ENCODE results near the gene UBR4. TPM values are rescaled to one million over a fixed set of nuclear protein-coding genes. Genes with fewer than 3 reads are reported as not detected.

Gene UBR4
- total RNA-seq, 4 donors from 2014 or later: 124 to 198 (median 131) TPM

- TF ChIP-seq, protein P1, sequence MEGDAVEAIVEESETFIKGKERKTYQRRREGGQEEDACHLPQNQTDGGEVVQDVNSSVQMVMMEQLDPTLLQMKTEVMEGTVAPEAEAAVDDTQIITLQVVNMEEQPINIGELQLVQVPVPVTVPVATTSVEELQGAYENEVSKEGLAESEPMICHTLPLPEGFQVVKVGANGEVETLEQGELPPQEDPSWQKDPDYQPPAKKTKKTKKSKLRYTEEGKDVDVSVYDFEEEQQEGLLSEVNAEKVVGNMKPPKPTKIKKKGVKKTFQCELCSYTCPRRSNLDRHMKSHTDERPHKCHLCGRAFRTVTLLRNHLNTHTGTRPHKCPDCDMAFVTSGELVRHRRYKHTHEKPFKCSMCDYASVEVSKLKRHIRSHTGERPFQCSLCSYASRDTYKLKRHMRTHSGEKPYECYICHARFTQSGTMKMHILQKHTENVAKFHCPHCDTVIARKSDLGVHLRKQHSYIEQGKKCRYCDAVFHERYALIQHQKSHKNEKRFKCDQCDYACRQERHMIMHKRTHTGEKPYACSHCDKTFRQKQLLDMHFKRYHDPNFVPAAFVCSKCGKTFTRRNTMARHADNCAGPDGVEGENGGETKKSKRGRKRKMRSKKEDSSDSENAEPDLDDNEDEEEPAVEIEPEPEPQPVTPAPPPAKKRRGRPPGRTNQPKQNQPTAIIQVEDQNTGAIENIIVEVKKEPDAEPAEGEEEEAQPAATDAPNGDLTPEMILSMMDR (IDR thresholded peaks at IDR 0.05; ENCODE audit: low read depth): no peak
Measured at GRCh38 chr1:19063122-19063521, 146.9 kb downstream of the UBR4 start.

DNA sequence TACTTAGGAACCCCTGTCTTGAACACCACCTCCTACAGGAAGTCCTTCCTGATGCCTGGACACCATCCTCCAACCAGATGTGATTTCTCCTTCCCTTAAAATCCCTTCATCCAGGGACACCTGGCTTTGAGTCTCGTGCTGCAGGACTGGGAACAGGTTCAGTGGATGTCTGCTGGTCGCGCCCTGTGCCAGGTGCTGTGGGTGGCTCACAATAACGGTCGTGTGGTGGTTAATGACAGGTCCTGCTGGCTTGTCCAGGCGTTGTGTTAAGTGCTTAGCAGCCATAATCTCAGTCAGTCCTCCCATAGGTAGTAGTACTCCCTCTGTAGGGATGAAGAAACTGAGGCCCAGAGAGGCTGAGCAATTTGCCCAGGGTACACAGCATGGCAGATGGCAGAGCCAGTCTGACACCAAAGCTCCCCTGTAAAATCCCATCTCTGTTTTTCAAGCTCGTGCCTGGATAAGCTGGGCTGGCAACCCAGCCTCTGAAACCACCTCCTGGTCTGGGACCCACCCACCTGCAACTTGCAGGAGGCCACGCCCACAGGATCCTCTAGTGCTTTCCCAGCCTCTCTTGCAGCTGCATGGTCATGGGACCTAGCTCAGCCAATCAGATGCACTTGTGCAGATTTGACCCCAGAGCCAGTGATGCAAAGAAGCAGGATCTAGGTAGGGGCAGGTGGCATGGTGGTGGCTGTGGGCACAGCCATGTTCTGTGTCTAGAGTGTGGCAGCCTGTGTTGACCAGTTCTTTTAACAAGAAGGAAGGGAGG lies 147.6 kb downstream of the UBR4 start:
- TF ChIP-seq, protein P1 (IDR thresholded peaks at IDR 0.05; ENCODE audit: low read depth): no peak

DNA sequence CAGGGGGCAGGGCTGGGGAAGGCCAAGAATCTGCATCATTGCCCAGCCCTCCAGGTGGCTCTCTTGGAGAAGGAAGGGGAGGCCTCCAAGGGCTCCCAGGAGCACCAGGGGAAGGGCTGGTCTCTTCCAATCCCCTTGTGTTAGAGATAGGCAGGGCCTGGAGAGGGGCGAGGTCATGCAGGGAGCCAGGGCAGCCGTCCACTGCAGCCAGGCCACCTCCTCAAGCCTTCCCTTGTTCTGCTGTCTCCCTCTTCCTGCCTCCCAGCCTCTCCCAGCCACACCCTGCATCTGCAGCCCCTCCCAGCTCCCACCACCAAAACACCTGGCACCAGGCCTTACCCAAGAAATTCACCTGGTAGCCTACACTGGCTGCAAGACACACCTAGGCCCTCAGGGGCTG lies 148.3 kb downstream of the UBR4 start:
- TF ChIP-seq, protein P1 (IDR thresholded peaks at IDR 0.05; ENCODE audit: low read depth): no peak

DNA sequence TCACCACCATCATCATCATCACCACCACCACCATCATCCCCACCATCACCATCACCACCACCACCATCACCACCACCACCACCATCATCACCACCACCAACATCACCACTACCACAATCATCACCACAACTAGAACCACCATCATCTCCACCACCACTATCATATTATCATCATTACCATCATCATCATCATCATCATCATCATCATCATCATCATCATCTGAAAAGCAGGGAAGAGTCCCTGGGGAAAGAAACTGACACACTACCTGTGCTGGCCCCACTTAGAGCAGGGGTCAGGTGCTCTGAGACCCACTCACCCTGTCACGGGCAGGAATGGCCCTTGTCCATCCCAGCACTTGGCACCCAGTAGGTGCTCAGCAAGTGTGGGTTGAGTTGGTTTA lies 148.7 kb downstream of the UBR4 start:
- TF ChIP-seq, protein P1 (IDR thresholded peaks at IDR 0.05; ENCODE audit: low read depth): no peak

- TF ChIP-seq, protein P1 (IDR thresholded peaks at IDR 0.05; ENCODE audit: low read depth): no peak
Measured at GRCh38 chr1:19059773-19060172, 150.3 kb downstream of the UBR4 start.

- TF ChIP-seq, protein P1 (IDR thresholded peaks at IDR 0.05; ENCODE audit: low read depth): no peak
Measured at GRCh38 chr1:19058476-19058797, 151.6 kb downstream of the UBR4 start.

- TF ChIP-seq, protein P1 (IDR thresholded peaks at IDR 0.05; ENCODE audit: low read depth): no peak
Measured at GRCh38 chr1:19057784-19058475, 152.1 kb downstream of the UBR4 start.
